Endothelial cell of umbilical vein (primary cell): ENCODE measurements around the gene ADD1. TPM values are rescaled to one million over a fixed set of nuclear protein-coding genes. Genes with fewer than 3 reads are reported as not detected.
"Not testable (repeated sequence)": the region's sequence is repeated elsewhere in the genome, so short reads cannot be mapped to it uniquely, and the experiment has no call there.

ENCODE experiments used
- BruUV-seq: library from RNA; stranded (reverse); fragments of 400-500 nt; replicated peaks from 2 replicates; lab custom pipeline; 2021; lab: Mats Ljungman, UMichigan
- CTCF ChIA-PET: fragments of 300-600, 350-600 bp; sonication (Branson Sonifier 250); formaldehyde crosslinking; loops from one replicate; lab custom pipeline; 2021; ENCODE audit warnings: antibody characterized with exemption, inconsistent platforms; lab: Charles Lee
- POLR2A ChIA-PET: fragments of 300-600, 350-600 bp; sonication (Branson Sonifier 250); formaldehyde crosslinking; loops from one replicate; lab custom pipeline; 2021; ENCODE audit warnings: antibody characterized with exemption, inconsistent platforms; lab: Charles Lee
- DNase-seq: peaks from one replicate; pipeline ENCODE4 v3.0.0-alpha.2; 2011; ENCODE audit warnings: low read depth, low spot score
- FAIRE-seq: peaks from 2 replicates; lab custom pipeline; 2011; peaks lifted over from hg19 to GRCh38; lab: Jason Lieb, UNC
- H2AFZ ChIP-seq: 2 replicates; pipeline ENCODE4 v1.6.0; 2012; ENCODE audit warnings: low read depth, low read length, control low read depth, inconsistent platforms
- H3K27ac ChIP-seq: 2 replicates; pipeline ENCODE4 v1.5.1; 2011; ENCODE audit warnings: low read depth, mild to moderate bottlenecking, control low read depth, low read length, moderate library complexity; ENCODE audit not compliant: insufficient read depth
- H3K27me3 ChIP-seq, 2 experiments: 2 replicates each; pipeline versions ENCODE4 v1.6.0 to v1.6.1; 2011; ENCODE audit warnings: low read length in 2 of 2, mixed read lengths in 1 of 2; ENCODE audit not compliant: control insufficient read depth in 2 of 2, insufficient read depth in 2 of 2
- H3K36me3 ChIP-seq, 2 experiments: 2 replicates in 1 of 2; 3 replicates in 1 of 2; pipeline ENCODE4 v1.5.1; 2011; ENCODE audit warnings: low read length in 2 of 2, mild to moderate bottlenecking in 1 of 2, moderate library complexity in 1 of 2; ENCODE audit not compliant: control insufficient read depth in 2 of 2, insufficient read depth in 2 of 2; ENCODE audit errors: extremely low read depth in 1 of 2
- H3K4me1 ChIP-seq: 3 replicates; pipeline ENCODE4 v1.5.1; 2011; ENCODE audit warnings: mild to moderate bottlenecking, low read length; ENCODE audit not compliant: control insufficient read depth, insufficient read depth; ENCODE audit errors: extremely low read depth
- H3K4me2 ChIP-seq: 2 replicates; pipeline ENCODE4 v1.6.1; 2011; ENCODE audit warnings: low read length, control low read depth, mixed read lengths; ENCODE audit not compliant: insufficient read depth
- H3K4me3 ChIP-seq, 3 experiments: fragments of 200-600 bp in 1 of 3; sonication (generic), shearing (Covaris generic) in 1 of 3; replicated peaks in 1 of 3; 2 replicates each; pipeline ENCODE4 v1.5.1; 2011 to 2016; ENCODE audit warnings: control low read depth in 3 of 3, low read length in 3 of 3, mild to moderate bottlenecking in 2 of 3, inconsistent platforms in 1 of 3, low read depth in 1 of 3, moderate library complexity in 1 of 3; ENCODE audit not compliant: insufficient read depth in 1 of 3
- H3K79me2 ChIP-seq: 2 replicates; pipeline ENCODE4 v1.6.0; 2012; ENCODE audit warnings: low read length, inconsistent platforms; ENCODE audit not compliant: control insufficient read depth, insufficient read depth
- H3K9ac ChIP-seq: replicated peaks from 2 replicates; pipeline ENCODE3; 2011; ENCODE audit warnings: low read length, control low read depth; ENCODE audit not compliant: insufficient read depth; ENCODE audit errors: extremely low read depth
- H3K9me1 ChIP-seq: replicated peaks from 3 replicates; pipeline ENCODE4 v1.6.0; 2011; ENCODE audit warnings: mild to moderate bottlenecking, low read length; ENCODE audit not compliant: control insufficient read depth, insufficient read depth; ENCODE audit errors: extremely low read depth
- H3K9me3 ChIP-seq: replicated peaks from 2 replicates; pipeline ENCODE4 v1.5.1; 2012; ENCODE audit warnings: low read length, inconsistent platforms; ENCODE audit not compliant: control insufficient read depth, insufficient read depth
- H4K20me1 ChIP-seq: replicated peaks from 2 replicates; pipeline ENCODE3; 2011; ENCODE audit warnings: mild to moderate bottlenecking, low read length; ENCODE audit not compliant: control insufficient read depth, insufficient read depth; ENCODE audit errors: extremely low read depth
- CTCF ChIP-seq, 2 donors: IDR thresholded peaks; 1 replicate in 1 of 2; 2 replicates in 1 of 2; pipeline ENCODE4 v1.5.1; 2011; ENCODE audit warnings: low read length in 2 of 2, mild to moderate bottlenecking in 2 of 2, moderate library complexity in 2 of 2, control low read depth in 1 of 2, inconsistent platforms in 1 of 2, low read depth in 1 of 2; ENCODE audit not compliant: insufficient read depth in 1 of 2; ENCODE audit errors: extremely low read depth in 1 of 2
- EZH2 ChIP-seq: IDR thresholded peaks from 2 replicates; pipeline ENCODE4 v1.6.1; 2012; ENCODE audit warnings: borderline replicate concordance, low read depth, mild to moderate bottlenecking, moderate library complexity, low read length, inconsistent platforms; ENCODE audit not compliant: severe bottlenecking
- FOS ChIP-seq: IDR thresholded peaks from 2 replicates; pipeline ENCODE4 v1.6.1; 2011; ENCODE audit warnings: mild to moderate bottlenecking, low read length, moderate library complexity, borderline replicate concordance; ENCODE audit not compliant: insufficient read depth
- GATA2 ChIP-seq: IDR thresholded peaks from 2 replicates; pipeline ENCODE4 v1.7.0; 2011; ENCODE audit warnings: low read depth, mild to moderate bottlenecking, moderate library complexity, mixed read lengths, low read length; ENCODE audit not compliant: insufficient read length, insufficient read depth
- JUN ChIP-seq: IDR thresholded peaks from 2 replicates; pipeline ENCODE4 v1.6.1; 2011; ENCODE audit warnings: borderline replicate concordance, low read depth; ENCODE audit not compliant: insufficient read length, insufficient read depth
- MAX ChIP-seq: IDR thresholded peaks from 2 replicates; pipeline ENCODE4 v1.6.1; 2011; ENCODE audit not compliant: insufficient read depth, insufficient read length
- MYC ChIP-seq: IDR thresholded peaks from one replicate; pipeline ENCODE4 v1.6.1; 2011; ENCODE audit warnings: mild to moderate bottlenecking, low read depth, low read length
- POLR2A ChIP-seq: IDR thresholded peaks from 2 replicates; pipeline ENCODE4 v1.6.1; 2012; ENCODE audit warnings: low read depth, mild to moderate bottlenecking, control low read depth, low read length
- POLR2AphosphoS5 ChIP-seq: IDR thresholded peaks from 2 replicates; pipeline ENCODE4 v1.6.1; 2012; ENCODE audit warnings: low read depth, mild to moderate bottlenecking, control low read depth, low read length, moderate library complexity; ENCODE audit not compliant: insufficient read depth
- dilution Hi-C: fragments of 300-500 bp; cut with MboI; formaldehyde crosslinking; loops from one replicate; pipeline ENCODE4 v1.15.0; 2019; ENCODE audit warnings: low sequenced_read_pairs; ENCODE audit not compliant: extremely low pct_ligation_motif_present
- intact Hi-C: fragments of 100-400 bp; cut with micrococcal nuclease; formaldehyde crosslinking; loops from one replicate; pipeline ENCODE4 v1.10.0; 2022
- polyA plus RNA-seq, 4 experiments: library from polyadenylated mRNA; depleted of rRNA in 3 of 4; stranded (reverse) in 3 of 4; unstranded in 1 of 4; fragments of >200 nt; gene quantifications; 2 replicates each; pipeline versions ENCODE4 v1.2.1 to v1.2.3, GENCODE V29; 2011 to 2012; ENCODE audit warnings: missing spikeins in 1 of 4
- total RNA-seq: library from RNA; stranded (reverse); gene quantifications from 2 replicates; pipeline ENCODE4 v1.2.3, GENCODE V29; 2021

Gene ADD1
- total and polyA plus RNA-seq, 2 donors (not counting 3 experiments of a cell fraction or from before 2014, with no cell fraction given): 219 to 305 TPM

- Histone ChIP-seq H3K4me1 (no peaks in the 10 kb centered on the region), H3K27me3 (no peaks in the 10 kb centered on the region), H3K27ac (no peak overlapping the region), H3K4me3 (no peak overlapping the region), H3K4me2 (no peak overlapping the region), H4K20me1 (no peaks in the 10 kb centered on the region), H3K79me2 (peaks cover 2% of the 10 kb centered on the region), H3K9me3 (no peaks in the 10 kb centered on the region), H2AFZ (no peak overlapping the region), H3K36me3 (peaks cover 28 to 76% of the 10 kb centered on the region in 2 experiments), H3K9ac (no peak overlapping the region), H3K9me1 (no peaks in the 10 kb centered on the region)
- dilution Hi-C loops: no loop called here
- TF ChIP-seq MYC (no peak), MAX (no peak), JUN (no peak), GATA2 (no peak), CTCF (IDR thresholded peaks at IDR 0.05; ENCODE audit: extremely low read depth in 1 of 2, insufficient read depth in 1 of 2, low read depth in 1 of 2, low read length in 2 of 2) (no peak), EZH2 (no peak), FOS (no peak), POLR2AphosphoS5 (no peak), POLR2A (no peak)
- BruUV-seq: no TSS peak
- CTCF ChIA-PET: interaction anchor here (0.7 to 2.3 kb wide), 3 partner anchors 9 to 19 kb away, joined by 3 to 5 read pairs (median 4); partner anchors contain the start of genes GRK4 and NOP14
- POLR2A ChIA-PET: no interaction called here
- DNase-seq (no peak), FAIRE-seq (no peak)
- intact Hi-C loops: no loop called here
Observed at GRCh38 chr4:2944586-2945526, 101.2 kb downstream of the ADD1 start.

GRCh38 chr4:2945619-2946604 lies 102.3 kb downstream of the ADD1 start:
- H3K4me3 ChIP-seq, H3K4me2 ChIP-seq, H3K9me1 ChIP-seq, H3K79me2 ChIP-seq, H3K9me3 ChIP-seq, dilution Hi-C loops, H3K27me3 ChIP-seq, H4K20me1 ChIP-seq, H3K4me1 ChIP-seq, DNase-seq, POLR2A ChIA-PET, BruUV-seq, H3K27ac ChIP-seq, H3K9ac ChIP-seq, FAIRE-seq, intact Hi-C loops, H2AFZ ChIP-seq: not testable (repeated sequence)
- peaks cover 28 to 71% of the 10 kb centered on the region in 2 experiments for H3K36me3 ChIP-seq
- CTCF ChIA-PET: interaction anchor here (0.7 to 2.3 kb wide), 3 partner anchors 8 to 18 kb away, joined by 3 to 5 read pairs (median 4); partner anchors contain the start of genes GRK4 and NOP14
